Vagina (tissue), 2 donors: ENCODE data around the gene KRTAP12-4.
"Not testable (repeated sequence)": the region's sequence is repeated elsewhere in the genome, so short reads cannot be mapped to it uniquely, and the experiment has no call there.

Experiments used
- CTCF ChIP-seq, 3 experiments: fragments of 450-650 bp in 2 of 3; fragments of 200-600 bp in 1 of 3; sonication (generic) in 1 of 3; IDR thresholded peaks; one replicate each; pipeline ENCODE4 v1.5.1; 2017 to 2019; ENCODE audit warnings: antibody characterized with exemption in 3 of 3, mild to moderate bottlenecking in 2 of 3, moderate library complexity in 2 of 3
- POLR2A ChIP-seq, 2 donors: fragments of 450-650 bp; IDR thresholded peaks; one replicate each; pipeline ENCODE4 v1.6.1; 2017; ENCODE audit warnings: antibody characterized with exemption in 2 of 2, mild to moderate bottlenecking in 2 of 2, moderate library complexity in 2 of 2
- POLR2AphosphoS5 ChIP-seq, 2 donors: sonication (generic); formaldehyde crosslinking; IDR thresholded peaks; one replicate each; pipeline ENCODE4 v1.9.0; 2017; ENCODE audit warnings: antibody characterized with exemption in 2 of 2, mild to moderate bottlenecking in 2 of 2, low read depth in 1 of 2; ENCODE audit not compliant: insufficient read depth in 1 of 2

GRCh38 chr21:44689740-44690139 is 35.3 kb upstream of the KRTAP12-4 start:
- not testable (repeated sequence) for TF ChIP-seq CTCF (IDR thresholded peaks at IDR 0.05); POLR2A (IDR thresholded peaks at IDR 0.05); POLR2AphosphoS5 (IDR thresholded peaks at IDR 0.05; ENCODE audit: insufficient read depth in 1 of 2, low read depth in 1 of 2)
